ENCODE measurements around the gene ST13.

DNA sequence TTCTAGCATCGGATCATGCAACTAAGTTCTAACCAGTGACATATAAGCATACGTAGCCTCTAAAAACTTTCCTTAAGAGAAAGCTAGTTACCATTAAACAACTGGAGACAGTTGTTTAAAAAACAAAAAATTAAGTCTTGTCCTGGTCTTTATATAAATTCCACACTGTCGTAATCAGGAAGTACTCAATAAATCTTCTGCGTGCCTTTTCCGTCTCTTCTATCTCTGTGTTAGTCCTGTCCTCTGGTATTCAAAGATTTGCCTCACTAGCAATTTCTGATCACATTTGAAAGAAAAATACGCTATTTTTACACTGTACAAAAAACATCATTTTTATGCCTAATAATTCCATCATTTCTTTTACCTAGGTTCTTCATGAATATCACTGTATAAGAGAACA is 27.3 kb downstream of the ST13 start:
- TF ChIP-seq POLR2A (IDR thresholded peaks at IDR 0.05; ENCODE audit: low read length), result no peak
- TF ChIP-seq GATA1 (IDR thresholded peaks at IDR 0.05; ENCODE audit: low read depth, low read length), result no peak
